WTC11 (cell line): ENCODE results near the gene STK32B. TPM values are rescaled to one million over a fixed set of nuclear protein-coding genes. Genes with fewer than 3 reads are reported as not detected.

Experiments
- ATAC-seq: fragments of 200-7000 bp; cut with Tn5 transposase; 2 replicates; pipeline ENCODE4 v1.10.0; 2021; ENCODE audit warnings: mild to moderate bottlenecking, moderate library complexity
- CTCF ChIA-PET: fragments of 300-600 bp; sonication (Branson Sonifier 250); formaldehyde crosslinking; loops from one replicate; lab custom pipeline; 2021; ENCODE audit warnings: antibody characterized with exemption; lab: Charles Lee
- POLR2A ChIA-PET: fragments of 350-600 bp; sonication (Branson Sonifier 250); formaldehyde crosslinking; loops from one replicate; lab custom pipeline; 2021; ENCODE audit warnings: antibody characterized with exemption; lab: Charles Lee
- DNase-seq: peaks from one replicate; pipeline ENCODE4 v3.0.0; 2021; ENCODE audit warnings: low spot score
- H3K27ac Mint-ChIP-seq: 2 replicates; pipeline ENCODE4 v1.8.0; 2021; ENCODE audit warnings: mixed read lengths
- H3K27me3 Mint-ChIP-seq: 2 replicates; pipeline ENCODE4 v1.8.0; 2021; ENCODE audit warnings: low read depth, mild to moderate bottlenecking, moderate library complexity, mixed read lengths
- H3K36me3 Mint-ChIP-seq: 2 replicates; pipeline ENCODE4 v1.8.0; 2021; ENCODE audit warnings: mixed read lengths
- H3K4me1 Mint-ChIP-seq: 2 replicates; pipeline ENCODE4 v1.8.0; 2022; ENCODE audit warnings: mixed read lengths
- H3K4me3 Mint-ChIP-seq: 2 replicates; pipeline ENCODE4 v1.8.0; 2021; ENCODE audit warnings: mild to moderate bottlenecking, moderate library complexity, mixed read lengths
- H3K9me3 Mint-ChIP-seq: 2 replicates; pipeline ENCODE4 v1.8.0; 2021; ENCODE audit warnings: mixed read lengths
- AFF4 ChIP-seq: sonication (generic); formaldehyde crosslinking; IDR thresholded peaks from 2 replicates; pipeline ENCODE4 v1.8.1; 2023; ENCODE audit warnings: mild to moderate bottlenecking, missing genetic modification reagents, borderline replicate concordance
- CREB1 ChIP-seq: sonication (generic); formaldehyde crosslinking; IDR thresholded peaks from 2 replicates; pipeline ENCODE4 v1.8.0; 2023; ENCODE audit warnings: mild to moderate bottlenecking, missing genetic modification reagents
- E2F1 ChIP-seq: sonication (generic); formaldehyde crosslinking; IDR thresholded peaks from 2 replicates; pipeline ENCODE4 v1.8.0; 2022; ENCODE audit warnings: mild to moderate bottlenecking, missing genetic modification reagents
- ETV6 ChIP-seq: sonication (generic); formaldehyde crosslinking; IDR thresholded peaks from 2 replicates; pipeline ENCODE4 v1.8.1; 2022; ENCODE audit warnings: mild to moderate bottlenecking, missing genetic modification reagents
- FOXJ3 ChIP-seq: sonication (generic); formaldehyde crosslinking; IDR thresholded peaks from 2 replicates; pipeline ENCODE4 v1.9.0; 2021; ENCODE audit warnings: missing genetic modification reagents, mild to moderate bottlenecking, borderline replicate concordance
- FOXP1 ChIP-seq: sonication (generic); formaldehyde crosslinking; IDR thresholded peaks from 2 replicates; pipeline ENCODE4 v1.8.0; 2022; ENCODE audit warnings: missing genetic modification reagents, mild to moderate bottlenecking, moderate library complexity, borderline replicate concordance
- FOXP4 ChIP-seq: sonication (generic); formaldehyde crosslinking; IDR thresholded peaks from 2 replicates; pipeline ENCODE4 v1.8.0; 2022; ENCODE audit warnings: mild to moderate bottlenecking, missing genetic modification reagents
- HMGXB4 ChIP-seq: sonication (generic); formaldehyde crosslinking; IDR thresholded peaks from 2 replicates; pipeline ENCODE4 v1.8.1; 2023; ENCODE audit warnings: mild to moderate bottlenecking, moderate library complexity, missing genetic modification reagents
- IRF1 ChIP-seq: sonication (generic); formaldehyde crosslinking; IDR thresholded peaks from 2 replicates; pipeline ENCODE4 v1.8.0; 2023; ENCODE audit warnings: missing genetic modification reagents
- NFE2L1 ChIP-seq: sonication (generic); formaldehyde crosslinking; IDR thresholded peaks from 2 replicates; pipeline ENCODE4 v1.8.1; 2023; ENCODE audit warnings: missing genetic modification reagents
- NR2C2 ChIP-seq: sonication (generic); formaldehyde crosslinking; IDR thresholded peaks from 2 replicates; pipeline ENCODE4 v1.8.0; 2022; ENCODE audit warnings: mild to moderate bottlenecking, missing genetic modification reagents
- PRDM15 ChIP-seq: sonication (generic); formaldehyde crosslinking; IDR thresholded peaks from 2 replicates; pipeline ENCODE4 v1.8.0; 2022; ENCODE audit warnings: missing genetic modification reagents
- RELA ChIP-seq: sonication (generic); formaldehyde crosslinking; IDR thresholded peaks from 2 replicates; pipeline ENCODE4 v1.8.1; 2022; ENCODE audit warnings: missing genetic modification reagents, mild to moderate bottlenecking, borderline replicate concordance
- RORB ChIP-seq: fragments of 250-450 bp; sonication (Bioruptor Pico); IDR thresholded peaks from 2 replicates; pipeline ENCODE4 v1.9.0; 2021; ENCODE audit warnings: mild to moderate bottlenecking
- SMAD4 ChIP-seq: sonication (generic); formaldehyde crosslinking; IDR thresholded peaks from 2 replicates; pipeline ENCODE4 v1.8.0; 2022; ENCODE audit warnings: mild to moderate bottlenecking, missing genetic modification reagents
- TP53 ChIP-seq: sonication (generic); formaldehyde crosslinking; IDR thresholded peaks from 2 replicates; pipeline ENCODE4 v1.8.1; 2023; ENCODE audit warnings: mild to moderate bottlenecking, missing genetic modification reagents
- ZNF671 ChIP-seq: fragments of 250-450 bp; sonication (Bioruptor Pico); IDR thresholded peaks from 2 replicates; pipeline ENCODE4 v1.8.0; 2021; ENCODE audit warnings: mild to moderate bottlenecking
- ZSCAN18 ChIP-seq: fragments of 250-450 bp; sonication (Bioruptor Pico); IDR thresholded peaks from 2 replicates; pipeline ENCODE4 v2.1.2; 2022; ENCODE audit warnings: mild to moderate bottlenecking, moderate library complexity
- total RNA-seq: library from RNA; stranded (reverse); gene quantifications from 3 replicates; pipeline ENCODE4 v1.2.3, GENCODE V29; 2021

Gene STK32B
- total RNA-seq, 1 experiment from 2014 or later = 1.9 TPM

- no peak for TF ChIP-seq AFF4 (CRISPR knock-in tag)
- TF ChIP-seq FOXJ3 (CRISPR knock-in tag) = no peak
- TF ChIP-seq CREB1 = no peak
Measured at GRCh38 chr4:5134620-5135019, 83.3 kb downstream of the STK32B start (continued).

GRCh38 chr4:5137226-5137625 is 85.9 kb downstream of the STK32B start:
- Mint-ChIP-seq H3K27me3 (no peaks in the 10 kb centered on the region; the same call in 1 of the 2 replicates), H3K9me3 (no peaks in the 10 kb centered on the region), H3K4me1 (peaks cover 35% of the 10 kb centered on the region), H3K36me3 (no peaks in the 10 kb centered on the region), H3K27ac (no peak overlapping the region), H3K4me3 (no peak overlapping the region)
- ChIA-PET POLR2A (no interaction called here), CTCF (no interaction called here)
- DNase-seq (no peak), ATAC-seq (no peak)
- TF ChIP-seq NR2C2 (no peak), E2F1 (CRISPR knock-in tag) (no peak), HMGXB4 (no peak), SMAD4 (no peak), FOXP4 (CRISPR knock-in tag) (no peak), TP53 (CRISPR knock-in tag) (no peak), ZNF671 (no peak), FOXP1 (no peak), RORB (CRISPR knock-in tag) (no peak), RELA (CRISPR knock-in tag) (no peak), PRDM15 (CRISPR knock-in tag) (no peak), NFE2L1 (CRISPR knock-in tag) (no peak), IRF1 (CRISPR knock-in tag) (no peak), ZSCAN18 (no peak), ETV6 (CRISPR knock-in tag) (no peak)
